Stimulated activated naive CD8-positive, alpha-beta T cell treated with anti-CD3 and anti-CD28 coated beads, Interleukin-15, Interleukin-2, amounts not matched to agents 100 U/mL and 50 U/mL, for 24 hours (primary cell): ENCODE measurements around the gene GRID1.

Experiments used
- ATAC-seq: fragments of 150-1000 bp; cut with Tn5 transposase; one replicate; pipeline ENCODE4 v1.10.0; 2021
- DNase-seq: peaks from one replicate; pipeline ENCODE4 v3.0.0; 2021

Gene GRID1

GRCh38 chr10:86353506-86354485 is 12.8 kb downstream of the GRID1 start:
- no peak for ATAC-seq
- DNase-seq: no peak

- DNase-seq (no peak), ATAC-seq (no peak)
These were observed 15.7 kb downstream of the GRID1 start for GRCh38 chr10:86350897-86351296.

GRCh38 chr10:86349940-86350630 is 16.5 kb downstream of the GRID1 start:
- DNase-seq (no peak), ATAC-seq (no peak)

GRCh38 chr10:86349474-86349873 is 17.1 kb downstream of the GRID1 start:
- ATAC-seq: no peak
- no peak for DNase-seq

- no peak for DNase-seq
- ATAC-seq: no peak
These were observed 18.0 kb downstream of the GRID1 start for GRCh38 chr10:86348321-86349210.

GRCh38 chr10:86347856-86348255 is 18.7 kb downstream of the GRID1 start:
- ATAC-seq: no peak
- DNase-seq: no peak

GRCh38 chr10:86346799-86347665 is 19.6 kb downstream of the GRID1 start:
- DNase-seq (no peak), ATAC-seq (no peak)

- no peak for ATAC-seq
- no peak for DNase-seq
These were observed 20.5 kb downstream of the GRID1 start for GRCh38 chr10:86345859-86346798.

- no peak for ATAC-seq
These were observed 21.2 kb downstream of the GRID1 start for GRCh38 chr10:86345296-86345858.

GRCh38 chr10:86344714-86345161 is 21.9 kb downstream of the GRID1 start:
- DNase-seq (no peak), ATAC-seq (no peak)

More at GRCh38 chr10:86345296-86345858, 21.2 kb downstream of the GRID1 start:
- no peak for DNase-seq

- ATAC-seq (no peak), DNase-seq (no peak)
These were observed 22.3 kb downstream of the GRID1 start for GRCh38 chr10:86344281-86344680.

- no peak for ATAC-seq
- DNase-seq: no peak
These were observed 22.8 kb downstream of the GRID1 start for GRCh38 chr10:86343761-86344160.

- DNase-seq (no peak), ATAC-seq (no peak)
These were observed 24.3 kb downstream of the GRID1 start for GRCh38 chr10:86342111-86342863.

GRCh38 chr10:86341361-86341811 is 25.2 kb downstream of the GRID1 start:
- DNase-seq: no peak
- ATAC-seq: no peak

GRCh38 chr10:86340991-86341260 is 25.7 kb downstream of the GRID1 start:
- no peak for DNase-seq
- ATAC-seq: no peak

- DNase-seq (no peak), ATAC-seq (no peak)
These were observed 26.2 kb downstream of the GRID1 start for GRCh38 chr10:86340176-86340990.

GRCh38 chr10:86339226-86339865 is 27.2 kb downstream of the GRID1 start:
- ATAC-seq (no peak), DNase-seq (no peak)
